ENCODE measurements around the gene MS4A3. TPM values are rescaled to one million over a fixed set of nuclear protein-coding genes. Genes with fewer than 3 reads are reported as not detected.
"Not testable (repeated sequence)": the region's sequence is repeated elsewhere in the genome, so short reads cannot be mapped to it uniquely, and the experiment has no call there.

Gene MS4A3
- total RNA-seq, 2 experiments from 2014 or later: not detected

GRCh38 chr11:60104471-60105115 lies 48.1 kb downstream of the MS4A3 start:
- BruUV-seq (replicated peaks); H3K9me2 ChIP-seq (ENCODE audit: insufficient read depth, low read length); H3K27ac ChIP-seq (ENCODE audit: low read depth, low read length, poor library complexity, severe bottlenecking); H3K9me3 ChIP-seq (ENCODE audit: low read length); CTCF ChIA-PET (ENCODE audit: unreplicated experiment); intact Hi-C loops (cut with micrococcal nuclease; ENCODE audit: unreplicated experiment); H3K4me3 ChIP-seq (ENCODE audit: low read depth, low read length, poor library complexity, severe bottlenecking); DNase-seq (ENCODE audit: low spot score); H3K4me2 ChIP-seq (ENCODE audit: low read length); POLR2A ChIA-PET; H3K36me3 ChIP-seq (ENCODE audit: insufficient read depth, low read length); H2AFZ ChIP-seq (ENCODE audit: low read length); H4K20me1 ChIP-seq (ENCODE audit: insufficient read depth, low read length); H3K79me2 ChIP-seq (ENCODE audit: insufficient read depth, low read depth, low read length); H3K4me1 ChIP-seq (ENCODE audit: insufficient read depth, low read length, poor library complexity, severe bottlenecking): not testable (repeated sequence)

GRCh38 chr11:60108631-60109030 lies 52.2 kb downstream of the MS4A3 start:
- intact Hi-C loops (cut with micrococcal nuclease; ENCODE audit: unreplicated experiment); H3K27ac ChIP-seq (ENCODE audit: low read depth, low read length, poor library complexity, severe bottlenecking); H3K4me1 ChIP-seq (ENCODE audit: insufficient read depth, low read length, poor library complexity, severe bottlenecking): not testable (repeated sequence)

GRCh38 chr11:60111793-60112192 lies 55.3 kb downstream of the MS4A3 start:
- H3K27ac ChIP-seq (ENCODE audit: low read depth, low read length, poor library complexity, severe bottlenecking): no peak overlapping the region
- intact Hi-C loops (cut with micrococcal nuclease; ENCODE audit: unreplicated experiment): no loop called here
- ChIA-PET POLR2A (no interaction called here), CTCF (ENCODE audit: unreplicated experiment) (no interaction called here)
- no peaks in the 10 kb centered on the region for H3K36me3 ChIP-seq (ENCODE audit: insufficient read depth, low read length)
- no peak for DNase-seq (ENCODE audit: low spot score)
- no peaks in the 10 kb centered on the region for H3K79me2 ChIP-seq (ENCODE audit: insufficient read depth, low read depth, low read length)
- H3K9me3 ChIP-seq (ENCODE audit: low read length): no peaks in the 10 kb centered on the region
- no peak overlapping the region for H2AFZ ChIP-seq (ENCODE audit: low read length)
- TF ChIP-seq EZH2phosphoT487 (IDR thresholded peaks at IDR 0.05; ENCODE audit: borderline replicate concordance, low read depth, low read length) (no peak), CTCF (conservative IDR thresholded peaks at IDR 0.05; ENCODE audit: low read length) (no peak)
- no TSS peak for BruUV-seq (replicated peaks)
- no peaks in the 10 kb centered on the region for H3K4me1 ChIP-seq (ENCODE audit: insufficient read depth, low read length, poor library complexity, severe bottlenecking)
- no peaks in the 10 kb centered on the region for H3K9me2 ChIP-seq (ENCODE audit: insufficient read depth, low read length)
- H3K4me3 ChIP-seq (ENCODE audit: low read depth, low read length, poor library complexity, severe bottlenecking): no peak overlapping the region
- H4K20me1 ChIP-seq (ENCODE audit: insufficient read depth, low read length): no peaks in the 10 kb centered on the region
- H3K4me2 ChIP-seq (ENCODE audit: low read length): no peak overlapping the region

More at GRCh38 chr11:60108631-60109030, 52.2 kb downstream of the MS4A3 start:
- DNase-seq (ENCODE audit: low spot score); H3K9me3 ChIP-seq (ENCODE audit: low read length); H3K9me2 ChIP-seq (ENCODE audit: insufficient read depth, low read length); H4K20me1 ChIP-seq (ENCODE audit: insufficient read depth, low read length); H3K79me2 ChIP-seq (ENCODE audit: insufficient read depth, low read depth, low read length); POLR2A ChIA-PET; CTCF ChIA-PET (ENCODE audit: unreplicated experiment); H3K36me3 ChIP-seq (ENCODE audit: insufficient read depth, low read length); H3K4me3 ChIP-seq (ENCODE audit: low read depth, low read length, poor library complexity, severe bottlenecking); BruUV-seq (replicated peaks); H3K4me2 ChIP-seq (ENCODE audit: low read length); H2AFZ ChIP-seq (ENCODE audit: low read length): not testable (repeated sequence)
